ENCODE results near the gene GAB2.

Gene GAB2

GRCh38 chr11:78228467-78228866, 189.2 kb downstream of the GAB2 start:
- peak; percentile 28 for DNase-seq
- no peaks in the 10 kb centered on the region for H3K27me3 ChIP-seq (replicated peaks)
- peaks cover 10% of the 10 kb centered on the region for H3K36me3 ChIP-seq (replicated peaks)
- in situ Hi-C loops (cut with HindIII; ENCODE audit: low pct_ligation_motif_present, low sequenced_read_pairs): no loop called here
- TF ChIP-seq CTCF (IDR thresholded peaks at IDR 0.05; ENCODE audit: low read depth, low read length, missing control alignments): peak; percentile 65
- no peak overlapping the region for H3K27ac ChIP-seq
- H3K4me3 ChIP-seq (ENCODE audit: low read depth, low read length): no peak overlapping the region

- Histone ChIP-seq H3K27ac (no peak overlapping the region), H3K36me3 (replicated peaks) (peaks cover 15% of the 10 kb centered on the region), H3K27me3 (replicated peaks) (no peaks in the 10 kb centered on the region), H3K4me3 (ENCODE audit: low read depth, low read length) (no peak overlapping the region)
- TF ChIP-seq CTCF (IDR thresholded peaks at IDR 0.05; ENCODE audit: low read depth, low read length, missing control alignments): no peak
- in situ Hi-C loops (cut with HindIII; ENCODE audit: low pct_ligation_motif_present, low sequenced_read_pairs): no loop called here
- no peak for DNase-seq
Observed at GRCh38 chr11:78227921-78228320, 189.7 kb downstream of the GAB2 start.

- H3K4me3 ChIP-seq (ENCODE audit: low read depth, low read length): no peak overlapping the region
- in situ Hi-C loops (cut with HindIII; ENCODE audit: low pct_ligation_motif_present, low sequenced_read_pairs): no loop called here
- no peak for DNase-seq
- H3K36me3 ChIP-seq (replicated peaks): peaks cover 21% of the 10 kb centered on the region
- no peak for TF ChIP-seq CTCF (IDR thresholded peaks at IDR 0.05; ENCODE audit: low read depth, low read length, missing control alignments)
- H3K27me3 ChIP-seq (replicated peaks): no peaks in the 10 kb centered on the region
- no peak overlapping the region for H3K27ac ChIP-seq
Observed at GRCh38 chr11:78226684-78227680, 190.6 kb downstream of the GAB2 start.

- no peak overlapping the region for H3K4me3 ChIP-seq (ENCODE audit: low read depth, low read length)
- H3K27ac ChIP-seq: no peak overlapping the region
- in situ Hi-C loops (cut with HindIII; ENCODE audit: low pct_ligation_motif_present, low sequenced_read_pairs): no loop called here
- no peak for DNase-seq
- H3K27me3 ChIP-seq (replicated peaks): no peaks in the 10 kb centered on the region
- H3K36me3 ChIP-seq (replicated peaks): peaks cover 41% of the 10 kb centered on the region
- no peak for TF ChIP-seq CTCF (IDR thresholded peaks at IDR 0.05; ENCODE audit: low read depth, low read length, missing control alignments)
Observed at GRCh38 chr11:78224906-78225420, 192.7 kb downstream of the GAB2 start.

GRCh38 chr11:78224506-78224905, 193.1 kb downstream of the GAB2 start:
- H3K36me3 ChIP-seq (replicated peaks): peaks cover 46% of the 10 kb centered on the region
- H3K27ac ChIP-seq: no peak overlapping the region
- in situ Hi-C loops (cut with HindIII; ENCODE audit: low pct_ligation_motif_present, low sequenced_read_pairs): no loop called here
- TF ChIP-seq CTCF (IDR thresholded peaks at IDR 0.05; ENCODE audit: low read depth, low read length, missing control alignments): no peak
- DNase-seq: no peak
- no peak overlapping the region for H3K4me3 ChIP-seq (ENCODE audit: low read depth, low read length)
- H3K27me3 ChIP-seq (replicated peaks): no peaks in the 10 kb centered on the region

Measured in brain microvascular endothelial cell (primary cell).